Stimulated activated CD4-positive, alpha-beta T cell treated with anti-CD3 and anti-CD28 coated beads, Interleukin-1b, Interleukin-23, amount 100 ng/mL, for 4 hours (primary cell): ENCODE data around the gene WDR46.

Experiments
- DNase-seq, 2 donors: peaks; one replicate each; pipeline ENCODE4 v3.0.0-alpha.2; 2020; ENCODE audit warnings: low read depth in 2 of 2

Gene WDR46, protein sequence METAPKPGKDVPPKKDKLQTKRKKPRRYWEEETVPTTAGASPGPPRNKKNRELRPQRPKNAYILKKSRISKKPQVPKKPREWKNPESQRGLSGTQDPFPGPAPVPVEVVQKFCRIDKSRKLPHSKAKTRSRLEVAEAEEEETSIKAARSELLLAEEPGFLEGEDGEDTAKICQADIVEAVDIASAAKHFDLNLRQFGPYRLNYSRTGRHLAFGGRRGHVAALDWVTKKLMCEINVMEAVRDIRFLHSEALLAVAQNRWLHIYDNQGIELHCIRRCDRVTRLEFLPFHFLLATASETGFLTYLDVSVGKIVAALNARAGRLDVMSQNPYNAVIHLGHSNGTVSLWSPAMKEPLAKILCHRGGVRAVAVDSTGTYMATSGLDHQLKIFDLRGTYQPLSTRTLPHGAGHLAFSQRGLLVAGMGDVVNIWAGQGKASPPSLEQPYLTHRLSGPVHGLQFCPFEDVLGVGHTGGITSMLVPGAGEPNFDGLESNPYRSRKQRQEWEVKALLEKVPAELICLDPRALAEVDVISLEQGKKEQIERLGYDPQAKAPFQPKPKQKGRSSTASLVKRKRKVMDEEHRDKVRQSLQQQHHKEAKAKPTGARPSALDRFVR

GRCh38 chr6:33288921-33289783 lies at the start of gene WDR46, which contains the start of gene PFDN6:
TSS of gene WDR46 (minus strand) at chr6:33289239. CDS start at chr6:33289170, 69 bp downstream.
TSS of gene PFDN6 (plus strand) at chr6:33289601. CDS start at chr6:33289857, 256 bp downstream.
- DNase-seq, result peak; percentile 52 to 71

DNA sequence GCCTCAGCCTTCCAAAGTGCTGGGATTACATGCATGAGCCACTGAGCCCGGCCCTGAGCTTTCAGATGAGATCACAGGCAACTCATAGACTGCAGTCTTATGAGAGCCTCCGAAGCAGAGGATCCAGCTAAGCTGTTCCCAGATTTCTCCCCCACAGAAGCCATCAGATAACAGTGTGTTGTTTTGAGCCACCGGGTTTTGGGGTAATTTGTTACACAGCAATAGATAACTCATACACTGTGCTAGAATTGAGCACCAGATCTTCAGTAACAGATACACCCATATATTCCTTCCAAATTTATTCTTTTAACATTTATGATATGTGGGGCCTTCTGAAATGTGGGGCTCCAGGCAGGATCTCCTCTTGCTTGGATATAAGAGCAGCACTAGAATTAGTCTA lies 47.5 kb upstream of the WDR46 start:
- no peak for DNase-seq

- DNase-seq, result no peak
Observed at GRCh38 chr6:33335916-33336315, 46.9 kb upstream of the WDR46 start.

DNA sequence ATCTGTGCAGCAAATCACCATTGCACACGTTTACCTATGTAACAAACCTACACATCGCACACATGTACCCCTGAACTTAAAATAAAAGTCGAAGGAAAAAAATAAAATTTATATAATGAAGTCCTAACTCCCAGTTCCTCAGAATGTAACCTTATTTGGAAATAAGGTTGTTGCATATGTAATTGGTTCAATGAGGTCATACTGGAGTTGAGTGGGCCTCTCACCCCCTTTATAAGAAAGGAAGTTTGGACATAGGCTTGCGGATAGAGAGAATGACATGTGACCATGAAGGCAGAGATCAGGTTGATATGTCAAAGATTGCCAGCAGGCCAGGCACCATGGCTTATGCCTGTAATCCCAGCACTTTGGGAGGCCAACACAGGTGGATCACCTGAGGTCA lies 44.6 kb upstream of the WDR46 start:
- no peak for DNase-seq

GRCh38 chr6:33330736-33331135 lies 41.7 kb upstream of the WDR46 start:
- DNase-seq, result no peak

DNA sequence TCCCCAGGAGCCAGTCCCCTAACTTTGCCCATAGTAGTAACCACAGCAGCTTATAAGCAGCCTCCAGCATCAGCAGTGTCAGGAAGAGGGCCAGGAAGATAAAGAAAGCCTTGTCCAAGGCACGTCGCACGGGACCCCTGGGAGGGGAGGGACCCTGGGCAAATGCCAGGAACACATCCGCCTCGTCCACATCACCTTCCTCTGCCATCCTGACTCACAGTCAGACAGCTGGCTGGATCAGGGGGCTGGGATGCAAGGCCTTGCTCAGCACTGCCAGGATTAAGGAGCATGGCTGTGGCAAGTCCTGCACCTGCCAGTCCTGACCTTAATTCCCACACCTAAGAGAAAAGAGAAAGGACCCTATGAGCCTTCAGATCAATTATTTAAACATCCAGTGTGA lies 40.0 kb upstream of the WDR46 start:
- no peak for DNase-seq

- DNase-seq, result no peak
Observed at GRCh38 chr6:33324125-33324524, 35.1 kb upstream of the WDR46 start.

DNA sequence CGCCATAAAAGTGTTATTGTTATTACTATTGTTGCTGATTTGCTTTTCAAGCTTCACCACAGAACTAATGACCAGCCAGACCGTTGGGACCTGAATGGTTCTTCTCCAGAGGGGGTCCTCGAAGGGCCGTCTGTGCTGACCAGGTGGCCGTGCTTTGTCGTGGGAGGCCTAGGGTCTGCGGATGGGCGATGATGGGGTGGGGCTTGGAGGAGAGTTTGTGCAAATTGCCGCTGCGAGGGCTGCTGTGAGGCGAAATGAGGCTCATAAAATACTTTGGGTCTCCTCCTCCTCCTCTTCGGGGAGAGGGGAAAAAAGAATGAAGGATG lies 34.5 kb upstream of the WDR46 start:
- no peak for DNase-seq

DNA sequence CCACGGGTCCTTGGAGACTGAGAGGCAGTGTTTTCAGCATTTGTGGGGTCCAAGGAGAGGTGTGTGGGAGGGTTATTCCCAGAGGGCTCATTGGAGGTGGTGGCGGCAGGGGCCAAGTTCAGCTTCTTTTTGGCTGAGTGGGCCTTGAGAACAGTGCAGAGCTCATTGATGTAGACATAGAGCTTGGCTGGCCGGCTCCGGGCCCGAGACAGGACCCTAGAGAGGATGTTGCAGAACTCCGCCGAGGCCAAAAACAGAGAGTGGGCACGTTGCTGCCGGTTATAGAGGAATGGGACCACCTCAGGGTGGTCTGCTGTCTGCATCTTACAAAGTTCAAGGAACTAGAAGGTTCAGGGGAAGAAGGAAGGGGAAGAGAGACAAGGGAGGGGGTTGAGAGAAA lies 32.2 kb upstream of the WDR46 start:
- no peak for DNase-seq

DNA sequence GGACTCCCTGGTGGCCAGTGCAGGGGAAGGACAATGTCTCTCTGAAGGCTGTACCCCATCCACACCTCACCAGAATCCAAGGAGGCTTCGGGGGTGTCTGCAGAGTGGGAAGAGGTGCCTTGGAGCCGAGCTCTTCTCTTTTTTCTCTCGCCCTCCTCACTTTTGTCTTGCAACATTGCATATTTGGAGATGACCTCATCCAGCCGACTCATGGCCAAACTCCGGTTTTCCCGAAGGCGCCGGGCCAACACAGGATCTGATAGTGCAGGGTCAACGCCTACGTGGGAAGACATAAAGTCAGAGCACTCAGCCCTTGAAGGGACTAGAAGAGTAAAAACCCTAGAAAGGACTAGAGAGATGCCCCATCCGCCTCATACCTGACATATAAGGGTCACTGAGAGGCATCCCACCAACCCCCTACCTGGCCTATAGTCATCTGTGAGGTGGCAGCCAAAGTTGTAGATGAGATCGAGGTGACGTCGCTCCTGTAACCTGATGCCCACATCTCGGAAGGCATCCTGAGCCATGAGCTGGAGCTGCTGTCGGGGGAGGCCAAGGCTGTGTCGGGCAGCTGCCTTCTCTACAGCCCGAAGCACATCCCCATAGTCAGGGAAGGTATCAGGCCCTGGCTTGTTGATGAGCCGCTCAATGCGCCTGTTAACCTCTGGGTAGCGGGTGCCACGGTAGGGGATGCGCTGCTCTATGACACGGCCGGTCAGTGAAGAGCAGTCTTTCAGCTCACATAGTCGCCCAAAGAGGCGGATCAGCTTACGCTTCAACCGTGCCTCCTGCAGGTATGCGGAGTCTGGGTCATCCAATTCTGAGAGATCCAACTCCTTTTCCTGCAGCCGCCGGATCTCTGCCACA lies 31.5 kb upstream of the WDR46 start:
- no peak for DNase-seq

GRCh38 chr6:33319939-33320314 lies 30.9 kb upstream of the WDR46 start:
- no peak for DNase-seq

- DNase-seq, result no peak
Observed at GRCh38 chr6:33318426-33319073, 29.5 kb upstream of the WDR46 start.

- DNase-seq, result peak; percentile 89 to 94
Observed at GRCh38 chr6:33317669-33318425, 28.8 kb upstream of the WDR46 start, which contains the start of gene ZBTB22. TSS of gene ZBTB22 (minus strand) at chr6:33317744. CDS start at chr6:33316916, 828 bp downstream.

DNA sequence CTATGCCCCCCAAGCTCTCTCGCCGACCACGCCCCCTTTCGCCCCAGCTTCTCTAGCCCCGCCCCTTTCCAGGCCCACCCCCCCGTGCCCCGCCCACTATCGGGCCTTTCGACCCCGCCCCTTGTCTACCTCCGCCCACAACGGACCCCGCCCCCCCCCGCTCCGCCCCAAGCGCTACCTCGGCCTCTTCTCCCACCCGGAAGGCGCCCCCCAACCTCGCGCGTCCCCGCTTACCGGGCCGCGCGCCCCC lies 28.3 kb upstream of the WDR46 start:
- DNase-seq, result no peak

- DNase-seq, result no peak
Observed at GRCh38 chr6:33316603-33317418, 27.8 kb upstream of the WDR46 start.

GRCh38 chr6:33315793-33316602 lies 27.0 kb upstream of the WDR46 start:
- no peak for DNase-seq

DNA sequence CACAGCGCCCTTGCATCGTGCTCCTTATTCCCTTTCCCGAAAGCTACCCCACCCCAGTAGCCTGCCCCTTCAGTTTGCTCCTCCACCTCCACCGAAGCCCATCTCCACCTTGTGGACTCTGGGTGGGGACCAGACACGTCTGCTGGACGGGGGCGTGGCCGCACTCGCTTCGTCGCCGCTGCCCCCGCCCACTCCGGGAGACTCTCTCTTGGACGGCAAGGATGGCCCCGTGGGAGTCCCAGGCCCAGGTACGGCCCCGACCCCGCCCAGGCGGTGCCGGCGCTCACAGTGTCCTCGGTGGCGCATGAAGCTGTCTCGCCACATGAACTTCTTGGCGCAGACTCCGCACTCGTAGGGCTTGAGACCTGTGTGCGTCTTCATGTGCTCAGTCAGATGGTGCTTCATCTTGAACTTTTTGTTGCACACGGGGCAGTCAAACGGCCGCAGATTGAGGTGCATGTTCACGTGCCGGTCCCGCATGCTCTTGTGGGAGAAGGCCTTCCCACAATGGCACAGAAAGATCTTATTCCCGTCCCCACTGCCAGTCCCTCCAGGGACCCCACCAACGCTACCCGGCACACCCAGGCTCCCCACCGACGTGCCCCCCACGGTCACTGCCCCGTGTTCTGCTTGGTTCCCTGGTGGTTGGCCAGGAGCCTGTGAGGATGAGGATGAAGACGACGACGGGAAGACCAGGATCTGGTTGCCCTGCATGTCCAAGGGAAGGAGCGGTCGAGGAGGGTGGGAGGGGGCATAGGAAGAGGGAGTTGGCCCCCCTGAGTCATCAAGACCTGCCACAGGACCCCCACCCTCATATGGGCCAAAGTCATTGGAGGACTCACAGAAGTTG lies 26.1 kb upstream of the WDR46 start:
- DNase-seq, result no peak

- DNase-seq, result peak; percentile 53
Observed at GRCh38 chr6:33314515-33314942, 25.5 kb upstream of the WDR46 start.
